OCI-LY3 (cell line): ENCODE results near the gene PRKX.
"Not testable (repeated sequence)": the region's sequence is repeated elsewhere in the genome, so short reads cannot be mapped to it uniquely, and the experiment has no call there.

Source experiments
- H2AFZ ChIP-seq: fragments of 200-600, 300-600 bp; shearing (Covaris generic); 2 replicates; pipeline ENCODE4 v1.6.0; 2014; ENCODE audit warnings: antibody characterized with exemption, low read depth, low read length
- H3K27ac ChIP-seq: fragments of 200-600, 300-600 bp; sonication (generic); 2 replicates; pipeline ENCODE4 v1.5.1; 2014; ENCODE audit warnings: mild to moderate bottlenecking, low read length, moderate library complexity, mixed read lengths
- H3K27me3 ChIP-seq: fragments of 200-600, 300-600 bp; sonication (generic); 2 replicates; pipeline ENCODE4 v1.6.1; 2014; ENCODE audit warnings: low read depth, low read length, mixed read lengths
- H3K36me3 ChIP-seq: fragments of 200-600, 300-600 bp; sonication (generic); replicated peaks from 2 replicates; pipeline ENCODE3; 2014; ENCODE audit warnings: low read depth, low read length, mixed read lengths
- H3K4me1 ChIP-seq: fragments of 300-600, 200-600 bp; sonication (generic); 2 replicates; pipeline ENCODE4 v1.6.1; 2014; ENCODE audit warnings: low read length, mixed read lengths
- H3K4me2 ChIP-seq: fragments of 200-600, 300-600 bp; sonication (generic); 2 replicates; pipeline ENCODE4 v1.6.1; 2014; ENCODE audit warnings: low read length, mixed read lengths
- H3K4me3 ChIP-seq: fragments of 300-600, 200-600 bp; sonication (generic); 2 replicates; pipeline ENCODE4 v1.5.1; 2014; ENCODE audit warnings: antibody characterized with exemption, mild to moderate bottlenecking, low read length, moderate library complexity
- H3K79me2 ChIP-seq: fragments of 300-600, 200-600 bp; shearing (Covaris generic); 2 replicates; pipeline ENCODE4 v1.6.1; 2014; ENCODE audit warnings: mild to moderate bottlenecking, low read length, mixed read lengths
- H3K9ac ChIP-seq: fragments of 300-600, 200-600 bp; shearing (Covaris generic); 2 replicates; pipeline ENCODE4 v1.6.0; 2014; ENCODE audit warnings: mild to moderate bottlenecking, low read length, moderate library complexity
- H3K9me3 ChIP-seq: fragments of 200-600, 300-600 bp; shearing (Covaris generic); 2 replicates; pipeline ENCODE4 v1.6.1; 2014; ENCODE audit warnings: low read length, mixed read lengths; ENCODE audit not compliant: insufficient read depth
- H4K20me1 ChIP-seq: fragments of 200-600, 300-600 bp; sonication (generic); 2 replicates; pipeline ENCODE4 v1.6.1; 2016; ENCODE audit warnings: low read length, mixed read lengths; ENCODE audit not compliant: insufficient read depth
- EZH2phosphoT487 ChIP-seq: fragments of 200-600 bp; shearing (Covaris generic); IDR thresholded peaks from 2 replicates; pipeline ENCODE4 v1.6.1; 2018; ENCODE audit warnings: antibody characterized with exemption, mixed run types, low read depth
- TF ChIP-seq, protein P1 (sequence below): fragments of 200-600, 300-600 bp; sonication (generic); IDR thresholded peaks from 2 replicates; pipeline ENCODE4 v1.5.1; 2014; ENCODE audit warnings: antibody characterized with exemption, low read length, low read depth

The PRKX gene

DNA sequence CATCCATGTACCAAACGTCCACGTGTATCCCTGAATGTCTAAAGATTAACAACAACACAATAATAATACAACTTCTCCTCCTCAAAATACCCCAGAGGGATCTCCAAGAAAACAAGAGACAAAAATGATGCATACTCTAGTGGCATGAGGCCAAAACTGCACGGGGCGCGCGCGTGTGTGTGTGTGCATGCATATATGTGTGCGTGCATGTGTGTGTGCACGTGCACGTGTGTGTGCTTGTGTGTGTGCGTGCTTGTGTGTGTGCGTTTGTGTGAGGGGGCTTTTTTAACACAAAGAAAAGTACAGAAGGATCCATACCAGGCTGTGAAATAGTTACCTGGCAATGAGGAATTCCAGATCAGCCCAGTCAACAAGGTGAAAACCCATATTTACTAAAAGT lies 48.5 kb downstream of the PRKX start:
- Histone ChIP-seq H3K4me1 (peaks cover 9% of the 10 kb centered on the region), H3K4me3 (no peak overlapping the region), H3K27me3 (no peaks in the 10 kb centered on the region), H4K20me1 (no peaks in the 10 kb centered on the region), H3K9ac (no peak overlapping the region), H3K79me2 (no peaks in the 10 kb centered on the region), H3K9me3 (no peaks in the 10 kb centered on the region), H3K4me2 (no peak overlapping the region), H3K27ac (no peak overlapping the region), H3K36me3 (no peaks in the 10 kb centered on the region), H2AFZ (no peak overlapping the region)
- TF ChIP-seq, protein P1, sequence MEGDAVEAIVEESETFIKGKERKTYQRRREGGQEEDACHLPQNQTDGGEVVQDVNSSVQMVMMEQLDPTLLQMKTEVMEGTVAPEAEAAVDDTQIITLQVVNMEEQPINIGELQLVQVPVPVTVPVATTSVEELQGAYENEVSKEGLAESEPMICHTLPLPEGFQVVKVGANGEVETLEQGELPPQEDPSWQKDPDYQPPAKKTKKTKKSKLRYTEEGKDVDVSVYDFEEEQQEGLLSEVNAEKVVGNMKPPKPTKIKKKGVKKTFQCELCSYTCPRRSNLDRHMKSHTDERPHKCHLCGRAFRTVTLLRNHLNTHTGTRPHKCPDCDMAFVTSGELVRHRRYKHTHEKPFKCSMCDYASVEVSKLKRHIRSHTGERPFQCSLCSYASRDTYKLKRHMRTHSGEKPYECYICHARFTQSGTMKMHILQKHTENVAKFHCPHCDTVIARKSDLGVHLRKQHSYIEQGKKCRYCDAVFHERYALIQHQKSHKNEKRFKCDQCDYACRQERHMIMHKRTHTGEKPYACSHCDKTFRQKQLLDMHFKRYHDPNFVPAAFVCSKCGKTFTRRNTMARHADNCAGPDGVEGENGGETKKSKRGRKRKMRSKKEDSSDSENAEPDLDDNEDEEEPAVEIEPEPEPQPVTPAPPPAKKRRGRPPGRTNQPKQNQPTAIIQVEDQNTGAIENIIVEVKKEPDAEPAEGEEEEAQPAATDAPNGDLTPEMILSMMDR, result no peak
- no peak for TF ChIP-seq EZH2phosphoT487

DNA sequence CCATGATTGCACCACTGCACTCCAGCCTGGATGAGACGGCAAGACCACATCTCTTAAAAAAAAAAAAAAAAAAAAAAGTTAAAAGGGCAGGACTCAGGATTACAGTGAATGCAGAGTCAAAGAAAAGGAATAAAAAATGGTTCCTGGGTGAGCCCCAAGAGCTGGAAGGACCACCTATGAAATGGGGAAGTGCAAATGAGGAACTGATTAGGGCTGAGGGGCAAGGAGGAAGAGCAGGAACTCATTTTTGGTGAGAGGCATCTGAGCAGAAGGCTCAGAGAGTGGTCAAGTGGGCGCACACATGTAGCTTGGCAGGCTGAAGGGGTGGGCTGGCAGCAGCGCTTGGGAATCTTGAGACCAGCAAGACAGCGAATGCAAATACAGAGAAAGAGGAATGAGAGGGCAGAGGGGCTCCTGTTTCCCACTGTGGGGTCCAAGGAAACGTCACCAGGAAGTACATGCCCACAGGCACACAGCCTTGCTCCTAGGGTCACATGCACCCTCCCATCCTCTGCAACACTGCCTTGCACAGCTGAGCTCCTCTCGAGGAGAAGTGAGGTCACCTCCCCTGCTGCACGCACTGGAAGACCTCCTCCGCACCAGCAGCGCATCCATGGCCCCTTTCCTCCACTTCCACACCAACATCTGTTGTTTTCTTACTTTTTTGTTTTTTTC lies 49.7 kb downstream of the PRKX start:
- H3K9me3 ChIP-seq, H4K20me1 ChIP-seq: not testable (repeated sequence)
- peak overlapping the region; percentile 24 for H3K4me2 ChIP-seq

DNA sequence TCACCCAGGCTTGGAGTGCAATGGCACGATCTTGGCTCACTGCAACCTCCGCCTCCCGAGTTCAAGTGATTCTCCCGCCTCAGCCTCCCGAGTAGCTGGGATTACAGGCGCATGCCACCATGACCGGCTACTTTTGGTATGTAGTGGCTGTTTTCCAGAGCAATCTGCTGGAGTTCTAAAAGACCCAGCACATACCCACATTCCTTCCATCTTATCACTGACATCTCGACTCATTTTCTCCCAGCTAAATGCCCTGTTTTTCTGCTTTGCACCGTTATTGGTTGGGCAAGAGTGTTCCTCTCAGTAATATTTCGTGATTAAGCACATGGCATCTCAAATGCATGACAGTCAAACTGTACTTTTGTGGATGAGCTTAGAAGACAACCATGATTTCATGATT lies 53.7 kb downstream of the PRKX start:
- no peaks in the 10 kb centered on the region for H3K9me3 ChIP-seq
- H2AFZ ChIP-seq, result no peak overlapping the region
- H3K27me3 ChIP-seq, result no peaks in the 10 kb centered on the region
- H3K4me1 ChIP-seq, result peaks cover 9% of the 10 kb centered on the region
- H3K79me2 ChIP-seq, result no peaks in the 10 kb centered on the region
- H3K27ac ChIP-seq, result no peak overlapping the region
- H3K9ac ChIP-seq, result no peak overlapping the region
- H3K4me3 ChIP-seq, result no peak overlapping the region
- no peak overlapping the region for H3K4me2 ChIP-seq
- no peaks in the 10 kb centered on the region for H3K36me3 ChIP-seq
- no peak for TF ChIP-seq EZH2phosphoT487
- TF ChIP-seq, protein P1, result no peak
- H4K20me1 ChIP-seq, result no peaks in the 10 kb centered on the region

More for the DNA sequence above, 49.7 kb downstream of the PRKX start:
- H3K36me3 ChIP-seq, H3K4me3 ChIP-seq, H3K4me1 ChIP-seq, H3K27ac ChIP-seq, H3K9ac ChIP-seq, H2AFZ ChIP-seq, H3K27me3 ChIP-seq, H3K79me2 ChIP-seq: not testable (repeated sequence)

DNA sequence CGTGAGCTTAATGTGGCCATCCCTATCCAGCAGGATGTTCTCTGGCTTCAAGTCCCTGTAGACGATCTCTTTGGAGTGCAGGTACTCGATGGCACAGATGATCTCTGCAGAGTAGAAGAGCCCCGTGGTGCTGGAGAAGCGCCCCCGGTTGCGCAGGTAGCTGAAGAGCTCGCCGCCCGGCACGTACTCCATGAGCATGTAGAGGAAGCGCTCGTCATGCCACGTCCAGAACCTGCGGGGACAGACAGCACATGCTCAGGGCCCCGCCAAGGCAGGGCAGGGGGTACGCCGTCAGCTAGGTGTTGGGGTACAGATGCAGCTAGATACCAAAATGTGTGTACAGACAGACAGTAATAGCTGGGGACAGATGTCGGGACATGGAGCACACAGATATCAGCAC lies 58.3 kb downstream of the PRKX start:
- Histone ChIP-seq H4K20me1 (no peaks in the 10 kb centered on the region), H3K9ac (no peak overlapping the region), H3K4me3 (no peak overlapping the region), H3K4me1 (no peaks in the 10 kb centered on the region), H3K9me3 (no peaks in the 10 kb centered on the region), H3K4me2 (no peak overlapping the region), H2AFZ (no peak overlapping the region), H3K36me3 (no peaks in the 10 kb centered on the region), H3K79me2 (no peaks in the 10 kb centered on the region), H3K27me3 (no peaks in the 10 kb centered on the region), H3K27ac (no peak overlapping the region)
- TF ChIP-seq, protein P1, result no peak
